ENCODE results near the gene PYDC2. TPM values are rescaled to one million over a fixed set of nuclear protein-coding genes. Genes with fewer than 3 reads are reported as not detected.

The PYDC2 gene
- total RNA-seq, 1 experiment from 2014 or later, result not detected

DNA sequence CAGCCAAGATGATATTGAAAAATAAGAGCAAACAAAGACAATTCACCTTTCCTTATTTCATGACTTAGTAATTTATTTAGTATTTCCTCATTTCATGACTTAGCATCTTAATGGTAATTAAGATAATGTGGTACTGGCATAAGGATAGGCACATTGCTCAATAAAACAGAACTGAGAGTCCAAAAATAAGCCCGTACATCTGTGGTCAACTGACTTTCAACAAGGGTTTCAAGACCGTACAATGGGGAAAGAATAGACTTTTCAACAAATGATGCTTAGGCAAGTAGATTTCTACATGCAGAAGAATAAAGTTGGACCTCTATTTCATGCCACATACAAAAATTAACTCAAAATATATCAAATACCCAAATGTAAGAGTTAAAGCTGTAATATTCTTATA, 603 bp upstream of the PYDC2 start:
- H3K27ac Mint-ChIP-seq, result no peak overlapping the region
- H3K27me3 Mint-ChIP-seq (ENCODE audit: low read depth), result no peaks in the 10 kb centered on the region
- H3K23ac ChIP-seq (ENCODE audit: insufficient read length, low read depth, low read length), result no peak overlapping the region
- TF ChIP-seq, protein P1, sequence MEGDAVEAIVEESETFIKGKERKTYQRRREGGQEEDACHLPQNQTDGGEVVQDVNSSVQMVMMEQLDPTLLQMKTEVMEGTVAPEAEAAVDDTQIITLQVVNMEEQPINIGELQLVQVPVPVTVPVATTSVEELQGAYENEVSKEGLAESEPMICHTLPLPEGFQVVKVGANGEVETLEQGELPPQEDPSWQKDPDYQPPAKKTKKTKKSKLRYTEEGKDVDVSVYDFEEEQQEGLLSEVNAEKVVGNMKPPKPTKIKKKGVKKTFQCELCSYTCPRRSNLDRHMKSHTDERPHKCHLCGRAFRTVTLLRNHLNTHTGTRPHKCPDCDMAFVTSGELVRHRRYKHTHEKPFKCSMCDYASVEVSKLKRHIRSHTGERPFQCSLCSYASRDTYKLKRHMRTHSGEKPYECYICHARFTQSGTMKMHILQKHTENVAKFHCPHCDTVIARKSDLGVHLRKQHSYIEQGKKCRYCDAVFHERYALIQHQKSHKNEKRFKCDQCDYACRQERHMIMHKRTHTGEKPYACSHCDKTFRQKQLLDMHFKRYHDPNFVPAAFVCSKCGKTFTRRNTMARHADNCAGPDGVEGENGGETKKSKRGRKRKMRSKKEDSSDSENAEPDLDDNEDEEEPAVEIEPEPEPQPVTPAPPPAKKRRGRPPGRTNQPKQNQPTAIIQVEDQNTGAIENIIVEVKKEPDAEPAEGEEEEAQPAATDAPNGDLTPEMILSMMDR (conservative IDR thresholded peaks at IDR 0.05), result no peak
- H3K4me2 ChIP-seq (ENCODE audit: insufficient read depth, insufficient read length, low read length), result no peak overlapping the region
- no peak overlapping the region for H3K4me3 Mint-ChIP-seq
- peaks cover 2 to 3% of the 10 kb centered on the region in 2 experiments; a peak in 3 of 5 replicates for H3K9me3 Mint-ChIP-seq
- H2BK20ac ChIP-seq (ENCODE audit: low read depth, low read length, poor library complexity, severe bottlenecking), result no peak overlapping the region
- H3K36me3 Mint-ChIP-seq (ENCODE audit: insufficient read depth in 1 of 3, low read depth in 3 of 3), result peaks cover 0 to 3% (median 0%) of the 10 kb centered on the region in 3 experiments; a peak in 2 of 7 replicates
- no peak overlapping the region for H4K91ac ChIP-seq (ENCODE audit: insufficient read length, low read depth, low read length)
- no peak overlapping the region for H3K18ac ChIP-seq (ENCODE audit: insufficient read length, low read depth, low read length)
- H3T11ph ChIP-seq (ENCODE audit: low read length), result no peak overlapping the region
- no peak overlapping the region for H2AK5ac ChIP-seq (ENCODE audit: insufficient read length, low read length)
- H2BK5ac ChIP-seq (ENCODE audit: insufficient read length, low read length), result no peak overlapping the region
- H2AFZ ChIP-seq (ENCODE audit: low read length), result no peak overlapping the region
- H3K56ac ChIP-seq (ENCODE audit: insufficient read length, low read depth, low read length), result no peak overlapping the region
- no peaks in the 10 kb centered on the region for H3K27me3 ChIP-seq (ENCODE audit: insufficient read depth, low read length)
- no peak overlapping the region for H3K4ac ChIP-seq (ENCODE audit: low read depth, low read length)
- no peaks in the 10 kb centered on the region for H4K20me1 ChIP-seq (ENCODE audit: control insufficient read depth, insufficient read depth, insufficient read length)
- no peak overlapping the region for H4K5ac ChIP-seq (ENCODE audit: insufficient read length, low read depth, low read length)
- H2BK15ac ChIP-seq (ENCODE audit: low read depth, low read length), result no peak overlapping the region
- H3K23me2 ChIP-seq (ENCODE audit: insufficient read length, low read depth, low read length, poor library complexity, severe bottlenecking), result no peaks in the 10 kb centered on the region
- DNase-seq, result no peak
- no peaks in the 10 kb centered on the region for H3K4me1 ChIP-seq (ENCODE audit: insufficient read depth, low read length)
- H3K27ac ChIP-seq (ENCODE audit: insufficient read length, low read depth, low read length), result no peak overlapping the region
- H2BK12ac ChIP-seq (ENCODE audit: insufficient read length, low read depth, low read length), result no peak overlapping the region
- H2BK120ac ChIP-seq (ENCODE audit: low read depth, low read length, poor library complexity, severe bottlenecking), result no peak overlapping the region
- no peak overlapping the region for H3K9ac ChIP-seq (ENCODE audit: extremely low read depth, insufficient read length, low read length)
- H3K4me1 Mint-ChIP-seq, result no peaks in the 10 kb centered on the region
- WGBS (ENCODE audit: extremely low coverage, insufficient read length, low lambda C conversion rate), result no CpG with 5 or more reads among the region's 2 CpGs
- H3K9me3 ChIP-seq (ENCODE audit: control insufficient read depth, low read depth, low read length), result no peaks in the 10 kb centered on the region
- no peaks in the 10 kb centered on the region for H3K79me2 ChIP-seq (ENCODE audit: insufficient read depth, low read length)
- H3K14ac ChIP-seq (ENCODE audit: insufficient read depth, low read length), result no peak overlapping the region
- H4K8ac ChIP-seq (replicated peaks; ENCODE audit: insufficient read length, low read depth, low read length), result no peak overlapping the region
- no peaks in the 10 kb centered on the region for H3K79me1 ChIP-seq (ENCODE audit: insufficient read depth, low read depth, low read length, poor library complexity, severe bottlenecking)
